T-helper 17 cell (primary cell): ENCODE data around the gene SLCO1B1. TPM values are rescaled to one million over a fixed set of nuclear protein-coding genes. Genes with fewer than 3 reads are reported as not detected.

ENCODE experiments used
- ATAC-seq: fragments of 150-1000 bp; cut with Tn5 transposase; 2 replicates; pipeline ENCODE4 v1.10.0; 2021; ENCODE audit warnings: mild to moderate bottlenecking, moderate library complexity
- DNase-seq, 3 donors: peaks; one replicate each; pipeline versions ENCODE4 v3.0.0 to v3.0.0-alpha.2; 2020 to 2021
- H3K9me3 ChIP-seq: one replicate; pipeline ENCODE4 v1.7.0; 2013; ENCODE audit warnings: low read length, mild to moderate bottlenecking; ENCODE audit not compliant: control insufficient read depth, poor library complexity, severe bottlenecking
- H3K27ac Mint-ChIP-seq: one replicate; pipeline ENCODE4 v1.8.0; 2022; ENCODE audit warnings: mild to moderate bottlenecking, moderate library complexity, mixed read lengths
- H3K27me3 Mint-ChIP-seq: one replicate; pipeline ENCODE4 v1.8.0; 2022; ENCODE audit warnings: mixed read lengths
- H3K36me3 Mint-ChIP-seq: one replicate; pipeline ENCODE4 v1.8.0; 2022; ENCODE audit warnings: low read depth, mixed read lengths
- H3K4me1 Mint-ChIP-seq: one replicate; pipeline ENCODE4 v1.8.0; 2022; ENCODE audit warnings: mild to moderate bottlenecking, mixed read lengths
- H3K4me3 Mint-ChIP-seq: one replicate; pipeline ENCODE4 v1.8.0; 2022; ENCODE audit warnings: mild to moderate bottlenecking, moderate library complexity, mixed read lengths
- total RNA-seq, 4 donors: library from RNA in 2 of 4; stranded (reverse) in 2 of 4; gene quantifications; one replicate each; pipeline ENCODE4 v1.2.3 and lab custom pipeline; 2022 to 2026

Gene SLCO1B1
- total RNA-seq, 2 donors from 2014 or later = not detected

GRCh38 chr12:21239866-21240265, 108.9 kb downstream of the SLCO1B1 start:
- H3K4me3 Mint-ChIP-seq = no peak overlapping the region
- ATAC-seq (no peak), DNase-seq (no peak)
- no peak overlapping the region for H3K27ac Mint-ChIP-seq
- H3K36me3 Mint-ChIP-seq = no peaks in the 10 kb centered on the region
- H3K9me3 ChIP-seq = no peaks in the 10 kb centered on the region
- no peaks in the 10 kb centered on the region for H3K4me1 Mint-ChIP-seq
- H3K27me3 Mint-ChIP-seq = peaks cover 17% of the 10 kb centered on the region

GRCh38 chr12:21248679-21249078, 117.7 kb downstream of the SLCO1B1 start:
- H3K9me3 ChIP-seq = no peaks in the 10 kb centered on the region
- no peak overlapping the region for H3K4me3 Mint-ChIP-seq
- DNase-seq (no peak), ATAC-seq (no peak)
- peaks cover 6% of the 10 kb centered on the region for H3K27me3 Mint-ChIP-seq
- no peaks in the 10 kb centered on the region for H3K4me1 Mint-ChIP-seq
- H3K36me3 Mint-ChIP-seq = no peaks in the 10 kb centered on the region
- no peak overlapping the region for H3K27ac Mint-ChIP-seq

GRCh38 chr12:21252070-21252469, 121.1 kb downstream of the SLCO1B1 start:
- Mint-ChIP-seq H3K27ac (no peak overlapping the region), H3K27me3 (no peaks in the 10 kb centered on the region), H3K36me3 (no peaks in the 10 kb centered on the region), H3K4me3 (no peak overlapping the region), H3K4me1 (no peaks in the 10 kb centered on the region)
- DNase-seq = no peak
- no peaks in the 10 kb centered on the region for H3K9me3 ChIP-seq
- no peak for ATAC-seq

DNA sequence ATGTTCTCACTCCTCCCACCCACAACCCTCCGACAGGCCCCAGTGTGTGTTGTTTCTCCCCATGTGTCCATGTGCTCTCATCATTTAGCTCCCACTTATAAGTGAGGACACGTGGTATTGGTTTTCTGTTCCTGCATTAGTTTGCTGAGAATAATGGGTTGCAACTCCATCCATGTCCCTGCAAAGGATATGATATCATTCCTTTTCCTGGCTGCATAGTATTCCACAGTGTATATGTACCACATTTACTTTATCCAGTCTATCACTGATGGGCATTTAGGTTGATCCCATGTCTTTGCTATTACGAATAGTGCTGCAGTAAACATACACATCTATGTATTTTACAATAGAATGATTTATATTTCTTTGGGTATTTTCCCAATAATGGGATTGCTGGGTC, 126.2 kb downstream of the SLCO1B1 start:
- no peaks in the 10 kb centered on the region for H3K27me3 Mint-ChIP-seq
- H3K36me3 Mint-ChIP-seq = no peaks in the 10 kb centered on the region
- no peaks in the 10 kb centered on the region for H3K4me1 Mint-ChIP-seq
- ATAC-seq (no peak), DNase-seq (no peak)
- no peak overlapping the region for H3K27ac Mint-ChIP-seq
- H3K9me3 ChIP-seq = no peaks in the 10 kb centered on the region
- no peak overlapping the region for H3K4me3 Mint-ChIP-seq

DNA sequence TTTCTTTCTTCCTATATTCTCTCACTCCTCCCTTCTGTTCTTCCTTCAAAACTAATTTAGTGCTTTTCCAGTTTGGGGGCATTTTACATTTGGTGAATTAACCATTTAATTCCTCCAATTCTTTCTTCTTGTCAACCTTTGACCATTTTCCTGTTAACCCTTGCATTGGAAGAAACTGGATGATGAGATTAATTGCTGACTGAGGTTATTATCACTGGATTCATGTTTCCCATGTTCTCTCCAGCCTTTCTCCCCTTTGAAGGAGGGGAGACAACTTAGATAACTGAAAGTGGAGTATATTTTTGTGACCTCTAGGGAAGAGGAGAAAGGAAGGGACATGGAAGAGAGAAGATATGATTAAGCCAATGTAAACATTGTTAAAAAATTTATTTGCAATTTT, 133.2 kb downstream of the SLCO1B1 start:
- Mint-ChIP-seq H3K4me1 (no peaks in the 10 kb centered on the region), H3K27ac (no peak overlapping the region), H3K4me3 (no peak overlapping the region), H3K27me3 (no peaks in the 10 kb centered on the region), H3K36me3 (no peaks in the 10 kb centered on the region)
- DNase-seq (no peak), ATAC-seq (no peak)
- no peaks in the 10 kb centered on the region for H3K9me3 ChIP-seq

DNA sequence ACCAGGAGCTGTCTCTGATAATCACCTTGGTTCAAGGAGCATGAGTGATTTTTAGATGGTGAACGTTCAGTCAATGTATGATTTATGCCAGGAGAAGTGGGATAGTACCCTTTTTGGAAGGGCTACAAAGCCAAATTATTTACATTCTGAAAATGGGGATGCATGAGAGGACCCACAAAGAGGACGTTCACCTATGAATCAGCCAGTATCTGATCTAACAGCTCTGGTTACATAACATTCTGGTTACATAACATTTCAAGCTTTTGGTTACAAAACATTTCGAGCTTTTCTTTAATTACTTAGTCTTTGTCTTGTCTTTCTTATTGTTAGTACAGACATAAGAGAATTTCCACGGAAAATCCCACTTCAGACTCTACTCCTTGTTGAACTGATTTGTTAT, 134.9 kb downstream of the SLCO1B1 start:
- H3K27me3 Mint-ChIP-seq = no peaks in the 10 kb centered on the region
- no peak overlapping the region for H3K4me3 Mint-ChIP-seq
- no peaks in the 10 kb centered on the region for H3K4me1 Mint-ChIP-seq
- DNase-seq (no peak), ATAC-seq (no peak)
- no peak overlapping the region for H3K27ac Mint-ChIP-seq
- H3K36me3 Mint-ChIP-seq = no peaks in the 10 kb centered on the region
- H3K9me3 ChIP-seq = no peaks in the 10 kb centered on the region

DNA sequence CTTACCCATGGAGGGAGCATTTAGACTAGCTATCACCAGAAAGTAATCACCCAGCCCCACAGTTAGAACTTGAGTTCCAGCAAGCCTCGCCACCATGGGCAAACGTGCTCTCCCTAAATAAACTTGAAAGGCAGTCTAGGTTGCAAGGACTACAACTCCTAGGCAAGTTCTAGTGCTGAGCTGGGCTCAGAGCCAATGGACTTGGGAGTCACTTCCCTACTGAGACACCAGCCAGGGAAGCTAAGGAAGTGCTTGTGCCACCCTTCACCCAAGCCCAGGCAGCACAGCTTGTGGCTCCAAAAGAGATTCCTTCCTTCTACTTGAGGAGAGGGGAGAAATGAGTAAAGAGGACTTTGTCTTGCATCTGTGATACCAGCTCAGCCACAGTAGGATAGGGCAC, 145.8 kb downstream of the SLCO1B1 start:
- H3K36me3 Mint-ChIP-seq = peaks cover 2% of the 10 kb centered on the region
- DNase-seq (no peak), ATAC-seq (no peak)
- peaks cover 60% of the 10 kb centered on the region for H3K27me3 Mint-ChIP-seq
- no peaks in the 10 kb centered on the region for H3K4me1 Mint-ChIP-seq
- H3K27ac Mint-ChIP-seq = no peak overlapping the region
- H3K4me3 Mint-ChIP-seq = no peak overlapping the region
- H3K9me3 ChIP-seq = no peaks in the 10 kb centered on the region

Other genes with a start within 250 kb of the SLCO1B1 start
- gene SLCO1A2, start 203.7 kb downstream of the SLCO1B1 start, total RNA-seq = not detected
- not detected for gene IAPP, start 241.7 kb downstream of the SLCO1B1 start, total RNA-seq